ENCODE data around the gene VSIG2.

The VSIG2 gene

GRCh38 chr11:124748481-124749343, 3.3 kb downstream of the VSIG2 start:
- no peak for DNase-seq (ENCODE audit: extremely low read depth in 1 of 2, low read depth in 1 of 2)

DNA sequence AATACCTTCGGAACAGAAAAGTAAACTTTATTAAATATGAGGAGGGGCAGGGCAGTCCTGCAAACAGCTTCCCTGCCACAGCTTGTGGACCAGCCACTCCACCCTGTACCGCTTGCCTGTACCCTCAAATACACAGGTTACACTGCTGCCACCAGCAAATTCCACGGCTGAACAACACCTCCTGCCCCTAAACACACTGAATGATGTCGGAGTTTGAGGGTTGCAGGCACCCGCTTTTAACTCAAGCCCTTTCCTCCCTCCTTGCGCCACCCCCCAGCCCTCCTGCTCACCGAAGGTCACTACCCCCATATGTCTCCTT, 4.0 kb downstream of the VSIG2 start:
- DNase-seq (ENCODE audit: extremely low read depth in 1 of 2, low read depth in 1 of 2) = no peak

GRCh38 chr11:124747406-124748099, 4.5 kb downstream of the VSIG2 start:
- DNase-seq (ENCODE audit: extremely low read depth in 1 of 2, low read depth in 1 of 2) = no peak

GRCh38 chr11:124746621-124747243, 5.3 kb downstream of the VSIG2 start:
- DNase-seq (ENCODE audit: extremely low read depth in 1 of 2, low read depth in 1 of 2) = peak in 1 of 2 donors; percentile 70

- DNase-seq (ENCODE audit: extremely low read depth in 1 of 2, low read depth in 1 of 2) = no peak
These were observed 6.0 kb downstream of the VSIG2 start for GRCh38 chr11:124745835-124746620.

DNA sequence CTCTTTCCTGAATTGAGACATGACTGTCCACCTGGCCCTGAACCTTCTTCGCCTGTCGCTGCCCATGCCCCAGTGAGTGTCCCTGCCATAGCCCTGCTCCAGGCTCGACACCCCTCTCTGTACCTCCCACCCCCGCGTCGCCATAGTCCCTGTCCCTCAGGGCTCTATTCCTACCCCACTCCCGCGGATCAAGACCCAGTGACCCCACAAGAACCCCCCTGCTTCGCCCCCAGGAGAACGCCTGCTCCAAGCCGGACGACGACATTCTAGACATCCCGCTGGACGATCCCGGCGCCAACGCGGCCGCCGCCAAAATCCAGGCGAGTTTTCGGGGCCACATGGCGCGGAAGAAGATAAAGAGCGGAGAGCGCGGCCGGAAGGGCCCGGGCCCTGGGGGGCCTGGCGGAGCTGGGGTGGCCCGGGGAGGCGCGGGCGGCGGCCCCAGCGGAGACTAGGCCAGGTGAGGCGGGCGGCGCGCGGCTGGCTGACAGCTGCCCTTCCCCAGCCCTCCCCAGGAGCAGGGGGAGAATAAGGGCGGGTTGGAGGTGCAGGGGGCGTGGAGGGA, 6.7 kb downstream of the VSIG2 start:
- no peak for DNase-seq (ENCODE audit: extremely low read depth in 1 of 2, low read depth in 1 of 2)

DNA sequence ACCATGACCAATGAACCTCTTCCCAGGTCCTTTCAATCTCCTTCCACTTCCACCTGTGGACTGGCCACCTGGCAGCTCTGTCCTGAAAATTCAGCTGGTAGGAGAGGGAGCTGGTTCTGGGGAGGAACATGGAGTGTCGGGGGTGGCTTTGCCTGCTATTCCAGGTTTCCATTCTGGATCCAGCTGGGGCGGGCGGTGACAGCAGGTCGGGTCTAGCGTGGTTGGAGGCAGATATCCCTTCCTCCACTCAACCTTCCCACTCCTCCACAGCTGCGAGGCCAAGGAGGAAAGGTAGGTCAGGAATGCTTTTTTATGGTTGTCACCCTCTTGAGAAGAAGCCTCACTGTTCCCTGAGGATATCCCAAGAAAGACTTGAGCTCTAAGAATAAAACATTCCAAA, 9.0 kb downstream of the VSIG2 start:
- no peak for DNase-seq (ENCODE audit: extremely low read depth in 1 of 2, low read depth in 1 of 2)

DNA sequence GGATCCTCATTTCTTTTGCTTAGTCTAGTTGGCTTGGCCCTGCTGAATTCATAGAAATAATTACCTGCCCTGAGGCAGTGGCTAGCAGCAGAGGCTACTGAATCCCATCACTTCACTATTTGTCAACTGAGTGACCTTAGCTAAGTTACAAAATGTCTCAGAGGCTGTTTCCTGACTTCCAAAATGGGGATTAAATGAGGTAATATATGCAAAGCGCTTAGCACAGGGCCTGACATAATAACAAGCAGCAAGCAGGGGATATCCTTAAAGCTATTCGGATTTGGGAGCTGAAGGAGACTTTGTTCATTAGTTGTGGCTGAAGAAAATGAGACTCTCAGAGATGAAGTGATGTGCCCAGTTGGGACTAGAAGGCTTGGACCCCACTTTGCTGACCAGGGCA, 9.5 kb downstream of the VSIG2 start:
- no peak for DNase-seq (ENCODE audit: extremely low read depth in 1 of 2, low read depth in 1 of 2)

GRCh38 chr11:124740277-124740882, 11.7 kb downstream of the VSIG2 start:
- DNase-seq (ENCODE audit: extremely low read depth in 1 of 2, low read depth in 1 of 2) = peak in 1 of 2 donors; percentile 29

DNA sequence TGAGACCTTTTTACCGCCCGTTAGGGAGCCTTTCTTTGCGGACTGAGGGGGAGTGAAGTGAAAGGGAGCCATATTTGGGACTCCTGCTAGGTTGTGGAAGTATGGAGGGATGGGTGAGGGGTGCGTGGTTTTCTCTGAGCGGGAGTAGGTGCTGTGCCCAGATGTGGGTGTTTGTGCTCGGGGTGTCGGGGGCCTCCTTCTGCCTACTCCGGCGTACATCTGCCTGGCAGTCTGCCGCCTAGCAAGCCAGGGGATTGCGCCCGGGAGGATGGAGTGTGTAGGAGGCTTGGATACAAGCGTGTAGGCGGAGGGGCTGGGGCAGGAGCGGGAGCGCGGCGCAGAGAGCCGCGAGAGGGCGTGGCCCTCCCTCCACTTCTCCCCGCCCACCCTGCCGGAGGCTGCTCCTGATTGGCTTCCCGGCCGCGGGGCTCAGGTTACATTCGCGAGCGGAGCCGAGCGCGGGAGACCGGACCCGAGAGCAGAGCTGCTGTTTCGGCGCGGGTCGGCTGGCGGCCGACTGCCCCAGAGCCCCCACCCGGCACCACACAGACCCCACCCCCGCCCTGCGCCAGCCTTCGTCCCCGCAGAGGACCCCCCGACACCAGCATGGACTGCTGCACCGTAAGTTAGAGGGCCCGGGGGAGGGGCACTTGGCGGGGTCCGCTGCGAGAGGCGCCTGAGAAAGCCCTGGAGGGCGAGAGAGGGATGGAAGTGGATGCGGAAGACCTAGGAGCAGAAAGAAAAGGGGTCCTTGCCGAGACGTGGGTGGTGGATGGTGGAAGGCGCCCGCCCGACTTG, 12.4 kb downstream of the VSIG2 start, which contains the start of gene NRGN:
Gene NRGN (plus strand): TSS at position 464 of the 798 bp plus-strand sequence. CDS start 143 bp downstream, at position 607.
- DNase-seq (ENCODE audit: extremely low read depth in 1 of 2, low read depth in 1 of 2) = peak in 1 of 2 donors; percentile 71

DNA sequence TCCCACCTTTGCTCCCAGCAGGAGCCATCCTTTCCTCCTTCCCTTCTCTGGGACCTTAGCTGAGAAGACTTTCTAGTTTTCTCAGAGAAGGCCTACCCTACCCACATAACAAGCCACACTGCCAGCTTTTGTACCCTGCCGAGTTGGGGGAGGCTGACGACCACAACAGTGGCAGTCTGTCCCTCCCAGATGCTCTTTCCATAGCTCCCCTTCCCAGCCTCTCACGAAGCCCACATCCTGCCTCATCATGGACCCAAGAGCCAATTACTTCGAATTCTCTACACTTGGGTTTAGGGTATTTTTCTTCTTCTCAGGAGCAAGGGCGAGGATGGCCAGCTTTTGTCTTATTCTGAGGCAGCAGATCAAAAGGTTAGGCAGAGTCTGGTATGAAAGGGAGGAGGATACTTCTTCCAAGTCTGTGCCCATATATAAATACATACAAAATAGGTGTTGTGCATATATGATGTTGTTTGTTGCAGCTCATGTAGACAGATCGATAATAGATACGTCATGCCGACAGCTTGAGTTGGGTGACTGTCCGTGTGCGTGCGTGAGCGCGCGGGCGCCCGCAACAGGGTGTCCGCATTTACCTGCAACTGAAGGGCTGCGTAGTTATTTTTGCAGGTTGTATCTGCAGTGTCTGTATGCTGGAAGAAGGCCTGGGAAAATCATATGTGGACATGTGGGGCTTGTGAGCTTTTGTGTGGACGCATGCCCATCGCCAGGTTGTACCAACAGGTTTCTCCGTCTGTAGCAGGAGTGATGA, 13.2 kb downstream of the VSIG2 start:
- DNase-seq (ENCODE audit: extremely low read depth in 1 of 2, low read depth in 1 of 2) = no peak

DNA sequence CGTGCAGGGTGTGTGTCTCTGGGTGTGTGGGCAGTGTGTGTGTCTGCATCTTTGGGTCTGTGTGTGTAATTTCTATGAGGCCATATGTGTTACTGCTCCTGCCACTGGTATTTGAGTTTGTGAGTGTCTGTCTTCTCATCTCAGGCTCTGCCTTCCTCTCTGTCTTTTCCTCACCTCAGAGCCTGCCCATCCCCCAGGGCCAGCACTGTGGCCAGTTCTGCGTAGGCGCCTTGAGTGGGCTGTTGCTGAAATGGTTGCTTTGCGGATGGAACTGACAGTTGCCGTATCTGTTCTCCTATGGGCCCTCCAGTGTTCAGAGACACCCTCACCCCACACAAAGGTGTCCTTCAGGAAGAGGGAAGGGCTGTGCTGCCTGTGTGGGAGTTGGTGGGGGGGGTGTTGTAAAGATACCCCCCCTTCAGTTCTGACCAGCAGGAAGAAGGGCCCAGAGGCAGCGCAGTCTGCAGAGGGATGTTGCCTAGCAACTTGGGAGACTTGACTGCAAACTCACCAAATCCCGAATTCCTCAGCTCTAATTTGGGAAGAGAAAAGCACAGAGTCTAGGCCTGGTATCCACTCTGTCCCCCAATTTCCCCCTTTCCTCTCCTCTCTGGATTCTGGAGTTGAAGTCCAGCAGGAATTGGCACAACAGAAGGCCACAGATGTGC, 14.3 kb downstream of the VSIG2 start:
- DNase-seq (ENCODE audit: extremely low read depth in 1 of 2, low read depth in 1 of 2) = no peak

- DNase-seq (ENCODE audit: extremely low read depth in 1 of 2, low read depth in 1 of 2) = no peak
These were observed 15.3 kb downstream of the VSIG2 start for GRCh38 chr11:124736736-124737135.

DNA sequence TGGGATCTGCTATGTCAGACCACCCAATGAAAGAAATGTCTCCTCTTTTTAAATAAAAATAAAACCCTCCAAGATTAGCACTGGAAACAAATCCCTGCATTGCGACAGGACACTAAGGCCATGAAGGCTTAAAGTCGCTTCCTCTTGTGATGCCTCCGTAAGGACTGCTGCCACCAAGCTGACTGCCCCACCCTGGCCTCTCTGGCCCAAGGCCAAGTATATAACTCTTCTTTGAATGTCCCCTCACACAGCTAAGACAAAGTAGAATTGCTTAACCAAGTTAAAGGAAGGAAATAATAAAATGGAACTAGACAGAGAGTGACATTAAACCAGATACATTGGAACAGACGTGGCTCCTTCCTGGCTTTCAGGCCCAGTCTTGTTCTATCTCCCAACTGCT, 19.8 kb downstream of the VSIG2 start:
- no peak for DNase-seq (ENCODE audit: extremely low read depth in 1 of 2, low read depth in 1 of 2)

GRCh38 chr11:124729571-124729970, 22.5 kb downstream of the VSIG2 start:
- DNase-seq (ENCODE audit: extremely low read depth in 1 of 2, low read depth in 1 of 2) = no peak

GRCh38 chr11:124728134-124728533, 23.9 kb downstream of the VSIG2 start:
- DNase-seq (ENCODE audit: extremely low read depth in 1 of 2, low read depth in 1 of 2) = no peak

DNA sequence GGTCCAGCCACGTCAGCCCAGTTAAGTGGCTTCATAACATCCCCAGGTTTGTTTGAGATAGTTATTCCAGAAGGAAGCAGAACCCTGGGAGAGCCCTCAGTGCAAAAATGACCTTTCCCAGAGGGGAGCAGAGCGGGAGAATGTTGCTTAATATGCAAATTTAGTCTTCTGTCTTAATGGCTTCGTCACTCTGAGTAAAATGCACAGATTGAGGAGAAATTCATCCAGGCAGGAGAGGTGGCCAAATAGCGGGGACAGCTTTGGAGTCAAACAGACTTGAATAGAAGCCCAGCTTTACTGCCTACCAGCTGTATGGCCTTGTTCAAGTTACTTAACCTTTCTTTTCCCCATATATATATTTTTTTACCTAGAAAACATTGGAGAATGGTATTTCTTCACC, 24.6 kb downstream of the VSIG2 start:
- DNase-seq (ENCODE audit: extremely low read depth in 1 of 2, low read depth in 1 of 2) = no peak

- no peak for DNase-seq (ENCODE audit: extremely low read depth in 1 of 2, low read depth in 1 of 2)
These were observed 26.3 kb downstream of the VSIG2 start for GRCh38 chr11:124725719-124726105.

Measured in activated CD8-positive, alpha-beta memory T cell treated with anti-CD3 and anti-CD28 coated beads for 1 hour (primary cell).